Measurements from ENCODE around the gene INIP.
"Not testable (repeated sequence)": the region's sequence is repeated elsewhere in the genome, so short reads cannot be mapped to it uniquely, and the experiment has no call there.

GRCh38 chr9:112722749-112723148 is 4.8 kb upstream of the INIP start:
- TF ChIP-seq, protein P1, sequence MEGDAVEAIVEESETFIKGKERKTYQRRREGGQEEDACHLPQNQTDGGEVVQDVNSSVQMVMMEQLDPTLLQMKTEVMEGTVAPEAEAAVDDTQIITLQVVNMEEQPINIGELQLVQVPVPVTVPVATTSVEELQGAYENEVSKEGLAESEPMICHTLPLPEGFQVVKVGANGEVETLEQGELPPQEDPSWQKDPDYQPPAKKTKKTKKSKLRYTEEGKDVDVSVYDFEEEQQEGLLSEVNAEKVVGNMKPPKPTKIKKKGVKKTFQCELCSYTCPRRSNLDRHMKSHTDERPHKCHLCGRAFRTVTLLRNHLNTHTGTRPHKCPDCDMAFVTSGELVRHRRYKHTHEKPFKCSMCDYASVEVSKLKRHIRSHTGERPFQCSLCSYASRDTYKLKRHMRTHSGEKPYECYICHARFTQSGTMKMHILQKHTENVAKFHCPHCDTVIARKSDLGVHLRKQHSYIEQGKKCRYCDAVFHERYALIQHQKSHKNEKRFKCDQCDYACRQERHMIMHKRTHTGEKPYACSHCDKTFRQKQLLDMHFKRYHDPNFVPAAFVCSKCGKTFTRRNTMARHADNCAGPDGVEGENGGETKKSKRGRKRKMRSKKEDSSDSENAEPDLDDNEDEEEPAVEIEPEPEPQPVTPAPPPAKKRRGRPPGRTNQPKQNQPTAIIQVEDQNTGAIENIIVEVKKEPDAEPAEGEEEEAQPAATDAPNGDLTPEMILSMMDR (conservative IDR thresholded peaks at IDR 0.05; ENCODE audit: low read depth in 2 of 2): not testable (repeated sequence)
- TF ChIP-seq EZH2phosphoT487 (IDR thresholded peaks at IDR 0.05; ENCODE audit: unreplicated experiment); POLR2AphosphoS5 (IDR thresholded peaks at IDR 0.05; ENCODE audit: low read depth); CREB1 (CRISPR knock-in tag; IDR thresholded peaks at IDR 0.05; ENCODE audit: low read depth); EZH2 (IDR thresholded peaks at IDR 0.05; ENCODE audit: low read depth, unreplicated experiment); JUNB (IDR thresholded peaks at IDR 0.05; ENCODE audit: unreplicated experiment): not testable (repeated sequence)

Measured in GM23338 (cell line).